Right ventricle myocardium inferior (tissue), 1 donor: ENCODE data around the gene OTOP2. TPM values are rescaled to one million over a fixed set of nuclear protein-coding genes. Genes with fewer than 3 reads are reported as not detected.
A peak's percentile ranks its signal among the peaks of the same experiment; 100 is the strongest.

Source experiments
- ATAC-seq: fragments of 200-7000 bp; cut with Tn5 transposase; one replicate; pipeline ENCODE4 v1.9.1; 2020; ENCODE audit warnings: mild to moderate bottlenecking, moderate library complexity
- DNase-seq: peaks from one replicate; pipeline ENCODE4 v3.0.0; 2021; ENCODE audit errors: missing footprints
- intact Hi-C: fragments of 100-400 bp; cut with DNase I; formaldehyde crosslinking; loops from one replicate; pipeline ENCODE4 v1.11.0; 2022
- total RNA-seq: library from RNA; stranded (reverse); fragmentation: NEBNext Ultra II Directional; extraction: Animal tissue kit (Norgen Biotek cat#: 25700); gene quantifications from one replicate; pipeline ENCODE4 v1.2.1, GENCODE V29; 2021
- donor health status: DM: no; HTN: yes; CAD: no; lungs with severe emphysema.

OTOP2 gene
- total RNA-seq, 1 donor from 2014 or later = not detected

- ATAC-seq (no peak), DNase-seq (no peak)
- intact Hi-C loops = no loop called here
Measured at GRCh38 chr17:74946641-74947040, 22.6 kb downstream of the OTOP2 start.

GRCh38 chr17:74947041-74947754 is 23.1 kb downstream of the OTOP2 start:
- DNase-seq (no peak), ATAC-seq (no peak)
- intact Hi-C loops = no loop called here

- no peak for ATAC-seq
- intact Hi-C loops = no loop called here
- no peak for DNase-seq
Measured at GRCh38 chr17:74949455-74950115, 25.5 kb downstream of the OTOP2 start.

- intact Hi-C loops = no loop called here
- DNase-seq = no peak
- no peak for ATAC-seq
Measured at GRCh38 chr17:74950207-74950606, 26.1 kb downstream of the OTOP2 start.

- DNase-seq (no peak), ATAC-seq (no peak)
- intact Hi-C loops = no loop called here
Measured at GRCh38 chr17:74951065-74951464, 27.0 kb downstream of the OTOP2 start.

DNA sequence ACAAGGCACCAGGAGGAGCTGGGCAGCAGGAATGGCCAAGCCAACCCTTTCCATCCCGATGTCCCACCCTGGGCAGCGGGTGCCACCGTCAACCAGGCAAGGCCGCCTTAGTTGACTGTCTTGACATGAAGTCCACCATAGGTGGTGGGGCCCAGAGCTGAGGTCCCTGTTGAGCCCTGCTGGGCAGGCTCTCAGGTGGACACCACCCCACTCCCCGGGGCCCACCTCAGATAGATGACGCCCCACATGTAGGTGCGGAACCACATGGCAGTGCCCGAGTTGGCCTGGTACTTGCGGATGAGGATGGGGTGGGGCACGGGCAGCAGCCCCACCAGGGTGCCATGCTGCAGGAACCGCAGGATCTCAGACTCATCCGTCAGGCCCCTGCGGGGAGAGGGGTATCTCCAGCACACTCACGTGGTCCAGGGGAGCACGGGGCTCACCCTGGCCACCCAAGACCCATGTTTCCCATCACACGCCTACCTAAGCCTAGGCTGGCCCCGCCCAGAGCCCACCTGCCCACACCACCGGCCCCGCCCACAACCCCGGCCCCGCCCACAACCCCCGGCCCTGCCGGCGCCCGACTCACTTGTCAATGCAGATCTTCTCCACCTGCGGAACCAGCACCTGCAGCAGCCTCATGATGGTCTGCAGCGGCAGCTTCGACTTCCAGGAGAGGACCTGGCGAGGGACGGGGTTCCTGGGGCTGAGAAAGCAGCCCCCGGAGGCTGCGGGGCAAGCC is 27.8 kb downstream of the OTOP2 start:
- peak; percentile 28 for DNase-seq
- no peak for ATAC-seq
- intact Hi-C loops = no loop called here

GRCh38 chr17:74952431-74953133 is 28.5 kb downstream of the OTOP2 start:
- intact Hi-C loops = no loop called here
- ATAC-seq (no peak), DNase-seq (peak; percentile 55)

GRCh38 chr17:74953134-74953687 is 29.1 kb downstream of the OTOP2 start:
- ATAC-seq (no peak), DNase-seq (peak; percentile 46)
- intact Hi-C loops = no loop called here

DNA sequence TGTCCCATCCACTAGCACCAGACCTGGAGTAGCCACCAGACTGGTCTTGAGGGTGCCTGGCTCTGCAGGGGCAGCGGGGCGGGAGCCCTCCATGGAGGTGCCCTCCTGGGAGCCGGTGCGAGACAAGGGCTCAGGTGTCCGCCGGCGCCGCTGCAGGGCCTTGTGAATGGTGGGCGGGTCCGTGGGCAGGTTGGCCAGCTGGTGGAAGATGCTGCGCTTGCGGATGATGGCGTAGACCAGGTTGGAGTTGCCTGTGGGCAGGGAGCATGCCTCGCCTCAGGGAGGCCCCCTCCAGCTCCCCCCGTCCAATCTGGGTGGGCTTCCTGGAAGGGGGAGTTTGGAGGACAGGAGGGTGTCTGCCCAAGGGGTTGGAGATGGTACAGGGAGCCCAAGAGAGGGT is 30.0 kb downstream of the OTOP2 start:
- ATAC-seq (no peak), DNase-seq (no peak)
- intact Hi-C loops = no loop called here

GRCh38 chr17:74954665-74955421 is 30.8 kb downstream of the OTOP2 start:
- intact Hi-C loops = loop anchor here (5.0 kb wide), 2 partner anchors 163 to 213 kb away; no protein-coding TSS in a partner anchor
- DNase-seq (no peak), ATAC-seq (no peak)

- DNase-seq (no peak), ATAC-seq (no peak)
- intact Hi-C loops = loop anchor here (5.0 kb wide), 2 partner anchors 164 to 214 kb away; no protein-coding TSS in a partner anchor
Measured at GRCh38 chr17:74956093-74956492, 32.0 kb downstream of the OTOP2 start.

GRCh38 chr17:74957935-74958740 is 34.1 kb downstream of the OTOP2 start:
- intact Hi-C loops = loop anchor here (5.0 kb wide), 2 partner anchors 166 to 216 kb away; no protein-coding TSS in a partner anchor
- DNase-seq = peak; percentile 82

DNA sequence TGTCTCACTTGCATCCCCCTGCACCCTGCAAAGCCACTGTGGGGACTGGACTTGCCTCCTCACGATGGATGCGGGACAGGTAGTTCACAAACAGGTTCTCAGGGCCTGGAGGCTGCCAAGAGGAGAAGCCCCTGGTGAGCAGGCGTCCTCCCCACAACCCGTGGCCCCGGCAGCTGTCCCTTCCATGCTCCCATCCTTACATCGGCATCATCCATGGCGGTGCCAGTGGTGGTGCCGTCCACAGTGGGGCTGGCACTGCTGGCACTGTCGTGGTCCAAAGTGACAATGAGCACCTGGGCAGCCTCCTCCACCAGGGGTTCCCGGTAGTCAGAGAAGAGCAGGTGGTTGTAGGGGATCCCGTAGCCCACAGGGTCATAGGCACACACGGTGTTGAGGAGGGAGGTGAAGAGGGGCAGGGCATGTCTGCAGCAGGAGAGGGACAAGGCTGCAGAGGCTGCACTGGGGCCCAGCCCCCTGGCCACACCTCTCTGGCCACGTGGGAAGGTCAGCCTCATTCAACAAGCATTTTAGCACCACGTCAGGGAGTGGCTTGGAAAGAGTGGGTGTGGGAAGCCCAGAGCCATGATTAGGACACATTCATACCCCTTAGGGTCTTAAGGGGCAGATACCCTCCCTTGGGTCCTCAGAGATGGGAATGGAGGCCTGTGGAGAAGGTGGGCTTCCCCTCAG is 35.9 kb downstream of the OTOP2 start:
- DNase-seq (peak; percentile 50), ATAC-seq (no peak)
- intact Hi-C loops = loop anchor here (2.0 to 5.0 kb wide), 5 partner anchors 53 to 245 kb away; partner anchors contain the start of genes ARMC7, MRPL58 and NUP85

More at GRCh38 chr17:74957935-74958740, 34.1 kb downstream of the OTOP2 start:
- no peak for ATAC-seq

- no peak for ATAC-seq
- DNase-seq = peak; percentile 50
- intact Hi-C loops = loop anchor here (2.0 to 5.0 kb wide), 3 partner anchors 52 to 244 kb away; partner anchors contain the start of genes ARMC7, MRPL58 and NUP85
Measured at GRCh38 chr17:74960570-74961342, 36.7 kb downstream of the OTOP2 start.

DNA sequence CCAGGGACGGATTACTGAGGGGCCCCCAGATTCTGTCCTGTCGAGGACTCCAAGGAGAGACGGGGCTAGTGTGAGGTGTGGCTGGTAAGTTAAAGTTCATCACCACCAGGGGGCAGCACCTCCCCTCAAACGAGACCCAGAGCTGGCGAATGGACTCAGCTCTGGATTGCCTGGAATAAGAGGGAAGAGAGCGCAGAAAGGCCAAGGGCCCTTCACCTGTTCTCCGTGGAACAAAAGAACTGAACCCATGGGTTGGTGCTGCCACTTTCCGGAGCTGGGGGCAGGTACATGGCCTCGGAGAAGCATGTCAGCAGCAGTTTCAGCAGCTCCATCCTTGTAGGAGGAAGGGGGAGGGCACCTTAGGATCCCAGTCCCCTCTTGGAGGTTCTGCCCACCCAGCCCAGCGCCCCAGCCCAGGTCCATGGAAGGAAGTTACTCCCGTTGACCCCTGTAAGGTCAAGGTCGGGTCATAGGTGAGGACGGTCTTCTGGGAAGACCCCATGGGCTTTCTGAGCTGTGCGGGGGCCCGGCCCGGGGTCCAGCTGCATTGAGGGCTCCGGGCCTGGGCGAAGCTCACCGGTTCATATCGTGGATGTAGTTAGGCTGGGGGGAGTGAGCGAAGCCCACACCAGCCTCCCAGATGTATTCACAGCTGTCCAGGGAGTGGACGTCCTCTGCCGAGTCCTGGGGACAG is 37.7 kb downstream of the OTOP2 start:
- DNase-seq = peak; percentile 89
- intact Hi-C loops = loop anchor here (2.0 to 5.0 kb wide), 3 partner anchors 51 to 243 kb away; partner anchors contain the start of genes ARMC7, MRPL58 and NUP85
- peak; percentile 82 for ATAC-seq
